PFSK-1 (cell line): ENCODE measurements around the gene CIDEA.

ENCODE experiments used
- POLR2AphosphoS5 ChIP-seq: IDR thresholded peaks from 2 replicates; pipeline ENCODE4 v1.6.1; 2012; ENCODE audit warnings: low read depth, mild to moderate bottlenecking, control low read depth, low read length, moderate library complexity
- REST ChIP-seq, 2 experiments: IDR thresholded peaks; 2 replicates each; pipeline versions ENCODE4 v1.6.1 to v1.8.0; 2011 to 2012; ENCODE audit warnings: low read depth in 2 of 2, low read length in 2 of 2, control low read depth in 1 of 2, inconsistent platforms in 1 of 2, mild to moderate bottlenecking in 1 of 2, moderate library complexity in 1 of 2; ENCODE audit not compliant: insufficient read depth in 1 of 2
- TAF1 ChIP-seq: IDR thresholded peaks from 2 replicates; pipeline ENCODE4 v1.6.1; 2012; ENCODE audit warnings: low read length, control low read depth, borderline replicate concordance; ENCODE audit not compliant: insufficient read depth

GRCh38 chr18:12278215-12278671 lies 24.1 kb downstream of the CIDEA start:
- no peak for TF ChIP-seq REST (IDR thresholded peaks at IDR 0.05; ENCODE audit: insufficient read depth in 1 of 2, low read depth in 2 of 2, low read length in 2 of 2)
- no peak for TF ChIP-seq POLR2AphosphoS5
- TF ChIP-seq TAF1: no peak
